ENCODE data around the gene KMT5C.

DNA sequence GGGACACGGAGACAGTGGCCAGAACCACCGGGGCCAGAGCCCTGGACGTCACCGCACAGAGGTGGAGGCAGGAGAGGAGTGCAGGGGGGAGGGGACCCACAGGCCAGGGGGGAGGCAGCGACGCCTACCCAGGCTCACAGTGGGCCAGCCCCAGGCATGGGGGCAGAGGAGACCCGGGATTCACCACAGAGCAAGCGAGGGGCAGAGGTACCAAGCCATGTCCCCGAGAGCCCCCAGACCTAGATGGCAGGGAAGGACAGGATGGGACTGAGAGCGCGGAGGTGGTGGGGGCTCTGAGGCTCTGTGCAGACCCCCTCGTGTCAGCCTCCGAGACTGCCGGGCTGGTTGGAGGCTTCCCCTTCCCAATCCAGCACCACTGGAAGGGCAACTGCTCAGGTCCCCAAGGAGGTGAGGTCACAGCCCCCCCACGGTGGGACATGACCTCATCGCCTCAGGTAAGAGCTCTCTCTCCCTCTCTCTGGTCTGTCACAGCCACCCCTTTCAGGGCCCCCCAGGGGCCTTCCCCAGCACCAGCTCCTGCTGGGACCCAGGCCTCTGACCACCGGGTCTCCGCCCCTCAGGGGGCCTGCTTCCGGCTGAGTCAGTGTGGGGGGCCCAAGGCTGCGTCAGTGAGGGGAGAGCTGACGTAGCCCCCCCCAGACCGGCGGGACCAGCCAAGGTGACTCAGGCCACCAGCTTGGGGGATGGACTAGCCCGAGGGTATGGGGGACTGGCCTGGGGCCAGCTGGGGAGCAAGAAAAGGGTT lies 32.8 kb downstream of the KMT5C start:
- TF ChIP-seq POLR2A (IDR thresholded peaks at IDR 0.05; ENCODE audit: extremely low read depth, insufficient read length) = no peak
- no peak for TF ChIP-seq MYC (IDR thresholded peaks at IDR 0.05; ENCODE audit: low read depth, low read length)
- TF ChIP-seq, protein P1, sequence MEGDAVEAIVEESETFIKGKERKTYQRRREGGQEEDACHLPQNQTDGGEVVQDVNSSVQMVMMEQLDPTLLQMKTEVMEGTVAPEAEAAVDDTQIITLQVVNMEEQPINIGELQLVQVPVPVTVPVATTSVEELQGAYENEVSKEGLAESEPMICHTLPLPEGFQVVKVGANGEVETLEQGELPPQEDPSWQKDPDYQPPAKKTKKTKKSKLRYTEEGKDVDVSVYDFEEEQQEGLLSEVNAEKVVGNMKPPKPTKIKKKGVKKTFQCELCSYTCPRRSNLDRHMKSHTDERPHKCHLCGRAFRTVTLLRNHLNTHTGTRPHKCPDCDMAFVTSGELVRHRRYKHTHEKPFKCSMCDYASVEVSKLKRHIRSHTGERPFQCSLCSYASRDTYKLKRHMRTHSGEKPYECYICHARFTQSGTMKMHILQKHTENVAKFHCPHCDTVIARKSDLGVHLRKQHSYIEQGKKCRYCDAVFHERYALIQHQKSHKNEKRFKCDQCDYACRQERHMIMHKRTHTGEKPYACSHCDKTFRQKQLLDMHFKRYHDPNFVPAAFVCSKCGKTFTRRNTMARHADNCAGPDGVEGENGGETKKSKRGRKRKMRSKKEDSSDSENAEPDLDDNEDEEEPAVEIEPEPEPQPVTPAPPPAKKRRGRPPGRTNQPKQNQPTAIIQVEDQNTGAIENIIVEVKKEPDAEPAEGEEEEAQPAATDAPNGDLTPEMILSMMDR (IDR thresholded peaks at IDR 0.05; ENCODE audit: low read depth, low read length) = no peak
- TF ChIP-seq, protein P2, sequence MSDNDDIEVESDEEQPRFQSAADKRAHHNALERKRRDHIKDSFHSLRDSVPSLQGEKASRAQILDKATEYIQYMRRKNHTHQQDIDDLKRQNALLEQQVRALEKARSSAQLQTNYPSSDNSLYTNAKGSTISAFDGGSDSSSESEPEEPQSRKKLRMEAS (IDR thresholded peaks at IDR 0.05; ENCODE audit: low read depth, low read length) = no peak
